ENCODE data around the gene SPNS2.

DNA sequence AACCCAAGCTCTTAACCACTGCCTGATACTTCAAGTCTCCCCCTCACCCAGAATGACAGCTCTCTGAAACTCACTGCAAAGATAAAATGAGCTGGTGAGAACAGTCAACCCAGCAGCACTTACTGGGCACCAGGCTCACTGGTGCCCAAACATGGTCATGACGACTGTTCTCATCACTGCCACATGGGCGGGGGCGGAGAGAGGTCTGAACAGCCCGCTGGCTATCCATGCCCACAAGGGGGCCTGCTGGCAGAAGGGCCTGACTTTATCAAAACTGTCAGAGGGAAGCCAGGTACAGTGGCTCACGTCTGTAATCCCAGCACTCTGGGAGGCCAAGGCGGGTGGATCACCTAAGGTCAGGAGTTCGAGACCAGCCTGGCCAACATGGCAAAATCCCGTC is 52.5 kb downstream of the SPNS2 start:
- TF ChIP-seq CTCF (IDR thresholded peaks at IDR 0.05): no peak
- TF ChIP-seq POLR2AphosphoS5 (IDR thresholded peaks at IDR 0.05; ENCODE audit: insufficient read depth in 1 of 2, low read depth in 1 of 2): no peak
- no peak for TF ChIP-seq POLR2A (IDR thresholded peaks at IDR 0.05)

All from vagina (tissue), 2 donors.